Activated CD4-positive, CD25-positive, alpha-beta regulatory T cell treated with anti-CD3 and anti-CD28 coated beads, Interleukin-2, amount 50 U/mL, for 24 hours (primary cell): ENCODE results near the gene CRLF2.
A peak's percentile ranks its signal among the peaks of the same experiment; 100 is the strongest.
"Not testable (repeated sequence)": the region's sequence is repeated elsewhere in the genome, so short reads cannot be mapped to it uniquely, and the experiment has no call there.

Experiments
- ATAC-seq, 2 donors: fragments of 150-1000 bp; cut with Tn5 transposase; one replicate each; pipeline ENCODE4 v1.10.0; 2021; ENCODE audit warnings: mild to moderate bottlenecking in 1 of 2, moderate library complexity in 1 of 2

The CRLF2 gene, protein sequence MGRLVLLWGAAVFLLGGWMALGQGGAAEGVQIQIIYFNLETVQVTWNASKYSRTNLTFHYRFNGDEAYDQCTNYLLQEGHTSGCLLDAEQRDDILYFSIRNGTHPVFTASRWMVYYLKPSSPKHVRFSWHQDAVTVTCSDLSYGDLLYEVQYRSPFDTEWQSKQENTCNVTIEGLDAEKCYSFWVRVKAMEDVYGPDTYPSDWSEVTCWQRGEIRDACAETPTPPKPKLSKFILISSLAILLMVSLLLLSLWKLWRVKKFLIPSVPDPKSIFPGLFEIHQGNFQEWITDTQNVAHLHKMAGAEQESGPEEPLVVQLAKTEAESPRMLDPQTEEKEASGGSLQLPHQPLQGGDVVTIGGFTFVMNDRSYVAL

DNA sequence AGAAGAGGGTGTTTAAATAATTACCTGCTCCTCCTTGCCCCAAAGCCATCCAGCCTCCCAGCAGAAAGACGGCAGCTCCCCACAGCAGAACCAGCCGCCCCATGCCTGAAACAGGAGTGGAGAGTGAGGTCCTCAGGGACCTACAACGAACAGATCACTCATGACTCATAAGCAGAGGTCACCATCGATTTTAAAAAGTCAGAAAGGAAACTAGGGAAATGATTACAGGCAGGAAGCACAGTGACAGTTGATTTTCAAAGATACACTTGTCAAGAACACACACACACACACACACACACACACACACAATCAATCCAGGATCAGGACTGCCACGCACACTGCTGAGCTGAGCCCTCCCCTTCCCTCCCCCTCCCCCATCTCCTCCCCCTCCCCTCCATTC is at the start of gene CRLF2:
TSS of gene CRLF2 (minus strand) at position 118 of the 400 bp plus-strand sequence. CDS start at position 103, 15 bp downstream.
- peak; percentile 42 to 44 for ATAC-seq

DNA sequence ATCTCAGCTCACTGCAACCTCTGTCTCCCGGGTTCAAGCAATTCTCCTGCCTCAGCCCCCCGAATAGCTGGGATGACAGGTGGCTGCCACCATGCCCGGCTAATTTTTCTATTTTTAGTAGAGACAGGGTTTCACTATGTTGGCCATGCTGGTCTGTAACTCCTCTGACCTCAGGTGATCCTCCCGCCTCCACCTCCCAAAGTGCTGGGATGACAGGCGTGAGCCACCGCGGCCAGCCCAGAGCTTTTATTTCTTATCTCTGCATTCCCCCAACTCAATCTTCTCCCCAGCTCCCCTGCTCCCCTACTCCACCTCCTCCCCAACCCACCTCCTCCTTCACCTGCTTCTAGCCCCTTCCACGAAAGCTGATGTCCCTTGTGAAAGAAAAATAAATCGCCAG is 49.3 kb upstream of the CRLF2 start:
- ATAC-seq = not testable (repeated sequence)

DNA sequence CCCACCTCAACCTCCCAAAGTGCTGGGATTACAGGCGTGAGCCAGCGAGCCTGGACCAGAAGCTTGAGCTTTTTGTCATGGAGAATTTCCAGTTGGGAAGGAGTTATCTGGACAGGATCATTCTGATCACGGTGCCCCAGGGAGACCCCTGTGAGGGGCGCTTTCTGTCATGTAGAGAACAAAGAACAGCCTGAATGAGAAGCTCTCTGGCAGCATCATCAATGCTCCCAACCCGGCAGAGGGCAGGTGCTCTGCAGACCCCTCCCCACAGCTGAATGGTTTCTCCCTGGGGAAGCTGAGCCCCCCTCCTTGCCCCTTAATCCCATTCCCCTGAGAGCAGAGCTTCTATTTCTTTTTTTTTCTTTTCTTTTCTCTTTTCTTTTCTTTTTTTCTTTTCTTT is 48.8 kb upstream of the CRLF2 start:
- no peak for ATAC-seq

DNA sequence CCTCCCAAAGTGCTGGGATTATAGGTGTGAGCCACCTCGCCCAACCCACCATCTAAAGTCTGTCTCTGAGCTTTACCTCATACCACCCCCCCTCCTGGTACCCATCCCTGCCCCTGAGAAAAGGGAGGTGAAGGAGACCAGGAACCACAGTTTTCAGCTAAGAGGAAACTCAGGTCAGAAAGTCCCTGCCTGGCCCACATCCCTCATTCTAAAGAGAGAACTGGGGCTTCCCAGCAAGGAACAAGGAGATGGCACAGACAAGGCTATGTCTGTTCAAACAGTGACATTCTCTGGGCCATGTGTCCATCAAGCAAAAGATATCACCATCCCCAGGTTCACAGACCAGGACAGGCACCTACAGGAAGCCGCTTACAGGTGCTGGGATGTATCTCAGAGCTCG is 40.4 kb upstream of the CRLF2 start:
- no peak for ATAC-seq

DNA sequence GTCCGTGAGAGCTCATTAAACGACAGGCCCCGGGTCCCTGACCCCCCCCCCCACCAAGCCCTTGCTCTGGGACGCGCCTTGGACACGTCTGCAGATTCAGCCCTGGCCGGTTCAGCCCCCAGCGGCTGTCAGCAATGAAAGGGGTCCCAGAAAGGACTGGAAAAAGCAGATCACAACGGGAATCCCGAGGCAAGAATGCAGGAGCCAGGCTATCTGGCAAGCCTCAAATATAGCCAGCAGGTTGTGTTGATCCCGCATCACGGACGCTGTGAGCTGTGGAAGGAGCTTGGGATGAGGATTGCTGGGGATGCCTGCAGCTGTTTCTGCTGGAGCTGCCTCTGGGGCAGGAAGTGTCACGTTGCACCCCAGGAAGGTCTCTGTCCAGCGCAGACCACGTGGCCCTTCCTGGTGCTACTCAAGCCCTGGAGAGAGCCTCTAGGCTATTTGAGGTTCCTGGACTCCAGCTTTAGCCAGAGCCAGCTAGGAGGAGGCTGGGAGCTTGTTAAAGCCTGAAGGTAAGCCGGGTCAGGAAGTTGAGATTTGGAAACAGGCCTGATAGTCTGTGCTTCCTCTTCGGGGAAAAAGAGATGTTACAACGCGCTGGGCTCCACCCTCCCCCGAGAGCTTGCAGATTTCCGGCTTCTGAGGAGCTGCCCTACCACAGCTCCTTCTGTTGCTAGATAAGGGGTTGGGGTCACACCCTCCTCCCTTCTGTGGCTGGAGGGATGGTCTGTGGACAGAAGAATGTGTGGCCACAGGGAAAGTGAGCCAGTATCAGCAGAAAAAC is 36.8 kb upstream of the CRLF2 start:
- ATAC-seq = peak; percentile 64 to 75

DNA sequence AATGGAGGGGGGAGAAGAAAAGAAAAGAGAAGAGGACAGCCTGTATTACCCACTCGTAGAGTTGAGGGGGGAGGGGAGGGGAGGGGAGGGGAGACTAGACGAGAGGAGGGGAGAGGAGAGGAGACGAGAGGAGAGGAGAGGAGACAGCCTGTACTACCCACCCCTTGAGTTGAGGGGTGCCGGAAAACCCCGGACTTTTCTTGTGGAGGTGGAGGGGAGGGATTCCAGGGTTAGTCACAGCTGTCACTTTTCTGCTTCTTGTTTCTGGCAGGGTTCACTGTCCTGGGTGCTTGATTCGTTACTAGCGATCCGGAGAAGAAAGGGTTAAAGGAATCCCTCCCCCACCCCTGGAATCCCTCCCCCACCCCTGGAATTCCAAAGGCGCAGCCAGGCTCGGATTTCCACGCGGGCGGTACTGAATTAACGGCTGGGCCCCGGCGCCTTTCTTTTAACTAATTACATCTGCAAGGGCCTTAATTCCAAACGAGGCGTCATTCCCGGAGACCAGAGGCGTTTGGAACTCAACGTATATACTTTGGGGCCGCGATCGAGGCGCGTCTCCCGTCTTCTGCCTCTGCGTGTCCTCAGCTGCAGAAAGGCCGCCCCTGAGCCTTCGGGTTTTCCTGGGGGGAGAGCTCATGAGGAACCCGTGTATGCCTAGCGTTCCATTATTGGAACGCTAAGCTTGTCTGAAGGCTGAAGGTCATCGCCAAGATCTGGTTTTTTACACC is 36.0 kb upstream of the CRLF2 start:
- ATAC-seq = peak in 1 of 2 donors; percentile 39

DNA sequence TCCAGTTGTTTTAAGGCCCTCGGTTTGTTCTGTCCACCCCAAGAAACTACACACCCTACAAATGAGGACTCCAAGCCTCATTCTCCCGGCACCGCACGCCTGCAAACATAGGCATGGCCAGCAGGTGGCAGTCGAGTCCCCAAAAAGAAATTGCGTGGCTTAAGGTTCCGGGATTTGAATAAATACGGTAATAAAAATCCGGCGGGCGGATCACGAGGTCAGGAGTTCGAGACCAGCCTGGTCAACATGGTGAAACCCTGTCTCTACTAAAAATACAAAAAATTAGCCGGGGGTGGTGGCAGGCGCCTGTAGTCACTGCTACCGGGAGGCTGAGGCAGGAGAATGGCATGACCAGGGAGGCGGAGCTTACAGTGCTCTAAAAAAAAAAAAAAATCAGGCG is 34.4 kb upstream of the CRLF2 start:
- peak; percentile 45 to 46 for ATAC-seq

DNA sequence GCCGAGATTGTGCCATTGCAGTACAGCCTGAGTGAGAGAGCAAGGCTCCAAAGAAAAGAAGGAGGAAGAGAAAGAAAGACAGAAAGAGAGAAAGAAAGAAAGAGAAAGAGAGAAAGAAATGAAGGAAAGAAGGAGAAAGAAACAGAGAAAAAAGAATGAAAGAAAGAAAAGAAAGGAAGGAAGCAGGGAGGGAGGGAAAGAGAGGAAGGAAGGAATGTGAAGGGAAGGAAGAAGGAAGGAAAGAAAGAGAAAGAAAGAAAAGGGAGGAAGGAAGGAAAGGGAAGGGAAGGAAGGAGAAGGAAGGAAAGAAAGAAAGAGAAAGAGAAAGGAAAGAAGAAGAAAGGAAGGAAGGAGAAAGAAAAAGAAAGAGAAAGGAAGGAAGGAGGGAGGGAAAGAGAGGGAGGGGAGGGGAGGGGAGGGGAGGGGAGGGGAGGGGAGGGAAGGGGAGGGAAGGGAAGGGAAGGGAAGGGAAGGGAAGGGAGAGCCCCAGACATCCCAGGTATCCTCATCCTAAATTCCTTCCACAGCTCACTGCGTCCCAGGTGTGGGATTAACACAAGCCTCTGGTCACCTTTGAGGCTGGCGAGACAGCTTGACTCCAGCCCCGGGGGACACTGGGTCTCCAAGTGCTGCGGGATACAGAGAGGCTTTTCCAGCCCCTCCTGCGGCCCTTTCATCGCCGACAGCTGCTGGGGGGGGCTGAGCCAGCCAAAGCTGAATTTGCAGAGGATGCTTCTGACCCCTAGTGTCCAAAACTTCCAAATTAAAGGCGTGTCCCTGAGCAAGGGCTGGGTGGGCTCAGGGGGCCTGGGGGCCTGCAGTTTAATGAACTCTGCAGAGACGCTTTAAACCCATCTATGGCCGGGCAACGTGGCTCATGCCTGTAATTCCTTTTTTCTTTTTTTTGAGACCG is 32.0 kb upstream of the CRLF2 start:
- no peak for ATAC-seq

DNA sequence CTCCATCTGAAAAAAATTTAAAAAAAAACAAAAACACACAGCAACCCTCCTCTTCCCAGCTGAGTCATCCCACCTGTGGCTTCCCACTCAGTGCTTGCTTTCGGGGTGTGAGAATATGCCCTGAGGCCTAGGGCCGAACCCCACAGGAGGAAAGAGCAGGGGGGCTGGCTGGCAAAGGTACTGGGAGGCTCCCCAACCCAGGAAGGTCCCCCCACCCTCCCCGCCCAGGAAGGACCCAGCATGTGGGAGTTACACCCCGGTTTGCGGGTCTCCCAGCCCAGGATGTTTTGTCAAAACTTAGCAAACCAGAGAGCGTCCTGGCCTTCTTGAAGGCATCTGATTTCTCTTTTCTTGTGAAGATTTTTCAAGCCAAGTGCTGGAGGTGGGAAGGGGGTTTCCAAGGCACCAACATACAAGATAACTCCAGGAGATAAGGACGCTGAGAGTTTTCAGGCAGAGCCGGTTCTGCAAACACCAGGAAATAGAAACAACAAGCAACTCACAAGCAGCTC is 30.5 kb upstream of the CRLF2 start:
- peak; percentile 44 to 46 for ATAC-seq

DNA sequence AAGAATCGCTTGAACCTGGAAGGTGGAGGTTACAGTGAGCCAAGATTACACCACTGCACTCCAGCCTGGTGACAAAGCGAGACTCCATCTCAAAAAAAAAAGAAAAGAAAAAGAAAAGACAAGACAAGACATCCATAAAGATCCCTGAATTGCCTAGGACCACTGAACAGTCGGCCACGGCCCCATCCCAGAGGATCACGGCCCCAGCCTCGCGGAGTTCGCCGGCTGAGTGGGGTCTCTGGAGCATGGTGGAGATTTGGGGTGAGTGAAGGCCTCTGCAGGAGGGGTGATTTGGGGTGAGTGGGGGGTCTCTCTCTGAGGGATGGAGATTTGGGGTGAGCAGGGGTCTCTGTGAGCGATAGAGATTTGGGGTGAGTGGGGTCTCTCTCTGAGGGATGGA is 28.1 kb upstream of the CRLF2 start:
- not testable (repeated sequence) for ATAC-seq

DNA sequence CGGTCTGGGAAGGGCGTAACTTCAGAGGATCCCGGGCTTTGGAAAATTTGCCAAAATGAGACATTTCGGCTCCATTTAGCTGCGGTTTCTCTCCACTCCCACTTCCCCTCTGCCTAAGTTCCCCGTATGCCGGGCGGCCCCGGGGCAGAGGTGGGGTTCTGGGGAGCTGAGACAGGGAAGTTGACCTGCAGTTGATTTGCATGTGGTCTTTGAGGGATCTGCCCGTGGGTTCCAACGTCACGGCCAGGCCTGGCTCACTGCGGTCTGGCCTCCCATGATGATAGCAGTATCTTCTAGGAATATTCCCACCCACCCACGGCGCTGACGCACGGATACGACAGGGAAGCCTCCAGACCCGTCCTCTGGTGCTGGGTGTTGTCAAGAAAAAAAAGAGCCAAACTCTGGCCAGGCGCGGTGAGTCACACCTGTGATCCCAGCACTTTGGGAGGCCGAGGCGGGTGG is 27.3 kb upstream of the CRLF2 start:
- peak; percentile 21 to 51 for ATAC-seq

DNA sequence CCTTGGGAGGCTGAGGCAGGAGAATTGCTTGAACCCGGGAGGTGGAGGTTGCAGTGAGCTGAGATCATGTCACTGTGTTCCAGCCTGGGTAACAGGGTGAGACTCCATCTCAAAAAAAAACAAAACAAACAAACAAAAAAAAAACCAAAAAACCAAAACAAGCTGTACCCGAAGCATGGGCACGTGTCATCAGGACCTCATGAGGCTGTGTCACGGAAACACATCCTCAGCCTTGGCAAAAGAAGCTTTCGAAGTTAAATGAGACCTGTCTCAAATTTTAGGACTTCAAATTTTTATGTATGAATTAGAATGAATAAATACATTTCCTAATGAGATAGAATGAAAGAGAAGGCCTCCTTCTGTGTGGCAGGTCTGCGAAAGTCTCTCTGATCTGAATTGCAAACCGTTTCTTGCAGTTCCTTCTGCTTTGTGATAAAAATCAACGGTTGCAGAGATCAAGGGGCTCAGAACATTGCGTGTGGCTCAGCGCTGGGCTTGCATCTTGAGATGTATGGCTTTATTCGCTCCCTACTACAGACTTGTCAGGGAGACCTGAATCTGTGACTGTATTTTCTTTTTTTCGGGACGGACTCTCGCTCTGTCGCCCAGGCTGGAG is 19.5 kb upstream of the CRLF2 start:
- ATAC-seq = peak in 1 of 2 donors; percentile 21

DNA sequence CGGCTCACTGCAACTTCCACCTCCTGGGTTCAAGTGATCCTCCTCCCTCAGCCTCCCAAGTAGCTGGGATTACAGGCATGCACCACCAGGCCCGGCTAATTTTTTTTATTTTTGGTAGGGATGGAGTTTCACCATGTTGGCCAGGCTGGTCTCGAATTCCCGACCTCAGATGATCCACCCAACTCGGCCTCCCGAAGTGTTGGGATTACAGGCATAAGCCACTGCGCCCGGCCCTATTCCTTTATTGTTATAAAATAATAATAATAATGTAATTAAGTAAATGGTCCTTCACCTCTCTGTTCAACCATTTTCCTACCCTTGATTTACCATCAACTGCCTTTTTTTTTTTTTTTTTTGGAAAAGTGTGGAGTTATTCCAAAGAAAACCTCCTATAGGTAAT is 15.7 kb upstream of the CRLF2 start:
- ATAC-seq = not testable (repeated sequence)

DNA sequence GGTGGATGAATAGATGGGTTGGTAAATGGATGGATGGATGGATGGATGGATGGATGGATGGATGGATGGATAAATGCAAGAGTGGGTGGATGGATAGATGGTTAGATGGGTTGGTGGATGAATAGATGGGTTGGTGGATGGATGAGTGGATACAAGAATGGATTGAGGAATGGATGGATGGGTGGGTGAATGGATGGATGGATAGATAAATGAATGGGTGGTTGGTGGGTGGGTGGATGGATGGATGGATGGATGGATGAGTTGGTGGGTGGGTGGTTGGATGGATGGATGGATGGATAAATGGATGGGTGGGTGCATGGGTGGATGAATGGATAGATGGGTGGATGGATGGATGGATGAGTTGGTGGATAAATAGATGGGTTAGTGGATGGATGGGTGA is 13.8 kb upstream of the CRLF2 start:
- ATAC-seq = no peak

DNA sequence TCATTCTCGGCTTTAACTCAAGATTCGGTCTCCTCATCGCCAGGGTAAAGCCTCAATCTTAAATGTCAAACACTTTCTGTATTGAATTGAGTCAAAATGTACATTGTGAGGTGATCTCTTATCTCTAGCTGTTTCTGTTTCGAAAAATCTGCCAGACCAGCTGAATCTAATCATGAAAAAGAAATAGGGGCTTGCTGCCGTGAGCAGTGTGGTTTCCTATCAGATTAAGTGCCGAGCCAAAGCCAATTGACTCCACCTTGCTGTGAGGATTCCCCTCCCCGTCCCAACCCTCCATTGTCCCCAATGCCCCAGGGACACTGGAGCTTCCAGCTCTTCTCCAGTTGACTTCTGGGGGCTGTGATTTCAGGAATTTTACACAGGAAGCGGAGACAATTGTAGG is 12.5 kb upstream of the CRLF2 start:
- peak; percentile 87 to 91 for ATAC-seq

DNA sequence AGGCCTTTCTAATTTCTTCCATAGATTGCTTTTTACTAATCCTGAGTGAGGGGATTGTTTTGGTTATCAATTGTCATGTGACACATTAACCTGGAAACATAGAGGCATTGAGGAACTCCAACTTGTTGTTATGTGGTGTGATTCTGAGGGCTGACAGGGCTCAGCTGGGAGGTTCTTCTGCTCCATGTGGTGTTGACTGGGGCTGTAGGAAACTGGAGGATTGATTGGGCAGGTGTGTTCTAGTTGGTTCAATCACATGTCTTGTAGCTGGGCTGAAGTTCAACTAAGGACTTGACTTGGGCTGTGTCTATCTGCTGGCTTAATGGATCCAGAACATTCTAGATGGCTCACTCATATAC is 10.8 kb upstream of the CRLF2 start:
- no peak for ATAC-seq

DNA sequence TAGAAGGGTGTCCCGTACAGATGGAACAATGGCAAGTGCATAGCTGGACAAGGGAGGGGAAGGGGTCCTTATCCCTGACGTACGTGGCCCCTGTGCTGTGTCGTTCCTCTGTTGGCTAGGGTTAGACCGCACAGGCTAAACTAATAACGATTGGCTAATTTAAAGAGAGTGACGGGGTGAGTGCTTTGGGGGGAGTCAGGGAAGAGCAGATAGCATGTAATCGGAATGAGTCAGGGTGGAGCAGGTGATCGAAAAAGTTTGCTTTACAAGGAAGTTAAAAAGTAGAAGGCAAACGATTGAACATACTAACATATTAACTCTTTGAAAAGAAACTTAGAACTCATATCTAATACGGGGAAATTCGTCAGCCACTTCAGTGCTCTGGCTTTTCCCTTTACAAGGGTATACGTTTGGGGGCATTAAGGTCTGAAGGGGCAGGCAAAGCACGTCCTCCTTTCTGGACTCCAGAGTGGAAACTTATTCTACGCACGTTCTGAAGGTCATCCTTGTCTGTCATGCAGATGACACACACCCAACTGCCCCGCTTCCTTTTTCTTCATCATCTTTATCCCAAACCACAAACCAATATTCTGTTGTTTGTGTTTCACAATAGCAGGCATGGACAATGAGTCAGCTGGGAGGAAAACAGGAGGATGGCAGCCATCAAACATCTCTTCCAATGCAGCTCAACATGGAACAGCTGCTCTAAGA is 10.2 kb upstream of the CRLF2 start:
- no peak for ATAC-seq

DNA sequence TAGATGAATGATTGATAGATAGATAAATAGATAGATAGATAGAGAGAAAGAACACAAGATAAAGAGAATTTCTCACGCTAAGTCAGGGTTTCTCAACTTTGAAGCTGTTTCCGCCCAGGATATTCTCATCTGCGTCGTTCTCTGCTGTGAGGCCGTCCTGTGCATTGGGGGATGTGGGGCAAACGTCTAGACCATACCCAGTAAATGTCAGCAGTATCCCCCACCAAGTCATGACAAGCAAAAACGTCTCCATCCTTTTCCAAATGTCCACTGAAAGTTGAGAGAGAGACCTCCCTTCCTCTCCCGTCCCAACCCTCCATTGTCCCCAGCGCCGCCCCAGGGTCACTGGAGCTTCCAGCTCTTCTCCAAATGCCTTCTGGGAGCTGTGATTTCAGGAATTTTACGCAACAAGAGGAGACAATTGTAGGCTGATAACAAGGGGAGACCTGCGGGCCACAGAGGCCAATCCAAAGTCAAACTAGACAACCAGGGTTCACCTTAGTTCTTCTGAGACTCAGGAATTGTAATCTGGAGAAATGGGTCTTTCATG is 8.9 kb upstream of the CRLF2 start:
- ATAC-seq = no peak

DNA sequence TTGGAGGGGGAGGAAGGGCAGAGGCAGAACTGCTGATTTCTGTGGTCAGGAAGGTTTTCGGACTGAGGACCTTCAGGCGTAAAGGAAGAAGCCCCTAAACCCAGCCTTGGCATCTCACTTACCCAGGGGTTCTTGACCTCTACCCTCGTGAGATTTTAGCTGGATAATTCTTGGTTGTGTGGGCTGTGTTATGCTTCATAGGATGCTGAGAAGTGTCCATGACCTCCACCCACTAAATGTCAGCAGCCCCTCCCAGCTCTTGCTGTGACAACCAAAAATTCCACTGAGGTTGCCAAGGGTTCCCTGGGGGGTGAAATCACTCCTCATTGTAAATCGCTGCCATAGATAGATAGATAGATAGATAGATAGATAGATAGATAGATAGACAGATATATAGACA is 5.8 kb upstream of the CRLF2 start:
- no peak for ATAC-seq

DNA sequence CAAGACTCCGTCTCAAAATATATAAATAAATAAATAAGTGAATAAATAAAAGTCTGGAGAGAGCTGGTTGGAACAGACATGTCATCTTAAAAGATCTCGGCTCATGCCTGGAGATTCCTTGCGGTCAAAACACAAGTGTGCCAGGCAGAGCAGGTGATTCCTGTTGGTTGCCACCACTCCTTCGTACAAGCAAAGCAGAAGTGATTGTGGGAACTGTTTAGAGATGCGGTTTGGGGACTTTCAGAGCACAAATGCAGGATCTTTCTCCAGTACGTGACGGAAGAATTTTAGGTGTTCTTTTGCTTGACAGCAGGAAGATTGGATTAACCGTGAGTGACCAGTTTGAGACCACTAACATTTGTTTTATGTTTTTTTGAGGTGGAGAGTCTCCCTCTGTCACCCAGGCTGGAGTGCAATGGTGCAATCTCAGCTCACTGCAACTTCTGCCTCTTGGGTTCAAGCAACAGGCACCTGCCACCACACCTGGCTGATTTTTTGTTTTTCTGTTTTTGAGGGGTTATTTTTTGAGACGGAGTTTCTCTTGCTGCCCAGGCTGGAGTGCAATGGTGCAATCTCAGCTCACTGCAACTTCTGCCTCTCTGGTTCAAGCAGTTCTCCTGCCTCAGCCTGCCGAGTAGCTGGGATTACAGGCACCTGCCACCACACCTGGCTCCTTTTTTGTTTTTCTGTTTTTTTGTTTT is 2.8 kb upstream of the CRLF2 start:
- ATAC-seq = no peak
